Uterus (tissue), 4 donors: ENCODE results near the gene TEX51. TPM values are rescaled to one million over a fixed set of nuclear protein-coding genes. Genes with fewer than 3 reads are reported as not detected.

Experiments used
- DNase-seq, 2 donors: peaks; one replicate each; pipeline ENCODE4 v3.0.0-alpha.2; 2019 to 2020
- H3K27ac ChIP-seq, 2 donors: fragments of 200-600 bp; sonication (generic); 1 replicate in 1 of 2; 2 replicates in 1 of 2; pipeline ENCODE4 v1.5.1; 2016 to 2018
- H3K27me3 ChIP-seq, 2 donors: fragments of 200-600 bp; sonication (generic); one replicate each; pipeline ENCODE4 v1.5.1; 2018 to 2019; ENCODE audit warnings: control low read depth in 1 of 2
- H3K36me3 ChIP-seq, 2 donors: fragments of 200-600 bp; sonication (generic); one replicate each; pipeline ENCODE4 v1.5.1; 2019; ENCODE audit warnings: control low read depth in 1 of 2
- H3K4me1 ChIP-seq, 2 donors: fragments of 200-600 bp; sonication (generic); one replicate each; pipeline ENCODE4 v1.5.1; 2018 to 2019; ENCODE audit warnings: control low read depth in 1 of 2
- H3K4me3 ChIP-seq, 2 donors: fragments of 200-600 bp; sonication (generic); 1 replicate in 1 of 2; 2 replicates in 1 of 2; pipeline ENCODE4 v1.5.1; 2018 to 2019; ENCODE audit warnings: mild to moderate bottlenecking in 1 of 2
- H3K9me3 ChIP-seq, 2 donors: fragments of 200-600 bp; sonication (generic); one replicate each; pipeline ENCODE4 v1.5.1; 2019; ENCODE audit warnings: control low read depth in 1 of 2
- POLR2A ChIP-seq, 2 donors: fragments of 450-650 bp; IDR thresholded peaks; one replicate each; pipeline ENCODE4 v1.6.1; 2016; ENCODE audit warnings: antibody characterized with exemption in 2 of 2, mild to moderate bottlenecking in 1 of 2, moderate library complexity in 1 of 2
- intact Hi-C: fragments of 100-400 bp; cut with DNase I; formaldehyde crosslinking; loops from one replicate; pipeline ENCODE4 v1.15.1; 2023; ENCODE audit warnings: low total_unique reads
- total RNA-seq, 4 donors: library from RNA; depleted of rRNA in 3 of 4; stranded (reverse); fragments of >200 nt in 3 of 4; gene quantifications; one replicate each; pipeline versions ENCODE4 v1.1.0 to v1.2.4, GENCODE V29; 2014 to 2023
- TF ChIP-seq, protein P1 (sequence below), 4 experiments: fragments of 200-600 bp in 2 of 4; fragments of 450-650 bp in 2 of 4; sonication (generic) in 2 of 4; IDR thresholded peaks; one replicate each; pipeline ENCODE4 v1.5.1; 2016 to 2019; ENCODE audit warnings: antibody characterized with exemption in 4 of 4, mild to moderate bottlenecking in 2 of 4, moderate library complexity in 1 of 4
- donor health status: DM: yes; HTN: yes; CAD: no.

TEX51 gene
- total RNA-seq, 4 donors from 2014 or later: not detected

GRCh38 chr2:126877041-126877440 lies 21.6 kb upstream of the TEX51 start:
- Histone ChIP-seq H3K27me3 (no peaks in the 10 kb centered on the region), H3K4me1 (no peaks in the 10 kb centered on the region), H3K9me3 (no peaks in the 10 kb centered on the region), H3K4me3 (no peak overlapping the region), H3K27ac (no peak overlapping the region), H3K36me3 (no peaks in the 10 kb centered on the region)
- intact Hi-C loops: no loop called here
- DNase-seq: no peak
- TF ChIP-seq, protein P1, sequence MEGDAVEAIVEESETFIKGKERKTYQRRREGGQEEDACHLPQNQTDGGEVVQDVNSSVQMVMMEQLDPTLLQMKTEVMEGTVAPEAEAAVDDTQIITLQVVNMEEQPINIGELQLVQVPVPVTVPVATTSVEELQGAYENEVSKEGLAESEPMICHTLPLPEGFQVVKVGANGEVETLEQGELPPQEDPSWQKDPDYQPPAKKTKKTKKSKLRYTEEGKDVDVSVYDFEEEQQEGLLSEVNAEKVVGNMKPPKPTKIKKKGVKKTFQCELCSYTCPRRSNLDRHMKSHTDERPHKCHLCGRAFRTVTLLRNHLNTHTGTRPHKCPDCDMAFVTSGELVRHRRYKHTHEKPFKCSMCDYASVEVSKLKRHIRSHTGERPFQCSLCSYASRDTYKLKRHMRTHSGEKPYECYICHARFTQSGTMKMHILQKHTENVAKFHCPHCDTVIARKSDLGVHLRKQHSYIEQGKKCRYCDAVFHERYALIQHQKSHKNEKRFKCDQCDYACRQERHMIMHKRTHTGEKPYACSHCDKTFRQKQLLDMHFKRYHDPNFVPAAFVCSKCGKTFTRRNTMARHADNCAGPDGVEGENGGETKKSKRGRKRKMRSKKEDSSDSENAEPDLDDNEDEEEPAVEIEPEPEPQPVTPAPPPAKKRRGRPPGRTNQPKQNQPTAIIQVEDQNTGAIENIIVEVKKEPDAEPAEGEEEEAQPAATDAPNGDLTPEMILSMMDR (IDR thresholded peaks at IDR 0.05): no peak

DNA sequence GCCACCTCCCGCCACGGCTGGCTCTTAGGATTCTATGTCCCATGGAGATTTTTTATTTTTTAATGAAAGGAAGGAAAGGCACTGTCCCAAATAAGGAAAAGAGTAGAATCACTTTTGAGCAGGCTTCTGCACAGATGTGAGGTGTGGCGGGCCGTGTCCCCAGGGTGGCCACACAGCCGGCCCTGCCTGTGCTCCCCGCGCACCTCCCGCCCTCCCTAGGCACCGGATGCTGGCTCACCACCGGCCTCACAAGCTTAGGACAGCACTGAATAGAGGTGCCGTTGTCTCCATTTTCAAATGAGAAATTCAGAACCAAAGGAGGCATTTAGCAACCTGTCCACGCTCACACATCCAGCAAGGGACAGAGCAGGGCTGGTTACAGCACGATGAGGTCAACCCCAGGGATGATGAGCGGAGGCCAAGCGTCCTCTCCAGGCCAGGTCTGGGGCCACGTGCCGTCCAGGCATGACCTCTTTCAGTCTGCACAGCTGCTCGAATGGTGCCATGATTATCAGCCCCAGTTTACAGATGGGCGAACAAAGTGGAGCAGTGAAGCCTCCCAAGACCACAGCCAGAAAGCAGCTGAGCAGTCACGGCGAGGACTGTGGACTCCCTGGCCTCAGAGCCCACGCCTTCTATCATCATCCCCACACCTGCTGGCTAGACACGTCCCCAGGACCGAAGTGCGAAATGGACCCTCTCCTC lies 20.7 kb upstream of the TEX51 start:
- no peak for DNase-seq
- Histone ChIP-seq H3K36me3 (no peaks in the 10 kb centered on the region), H3K9me3 (no peaks in the 10 kb centered on the region)

DNA sequence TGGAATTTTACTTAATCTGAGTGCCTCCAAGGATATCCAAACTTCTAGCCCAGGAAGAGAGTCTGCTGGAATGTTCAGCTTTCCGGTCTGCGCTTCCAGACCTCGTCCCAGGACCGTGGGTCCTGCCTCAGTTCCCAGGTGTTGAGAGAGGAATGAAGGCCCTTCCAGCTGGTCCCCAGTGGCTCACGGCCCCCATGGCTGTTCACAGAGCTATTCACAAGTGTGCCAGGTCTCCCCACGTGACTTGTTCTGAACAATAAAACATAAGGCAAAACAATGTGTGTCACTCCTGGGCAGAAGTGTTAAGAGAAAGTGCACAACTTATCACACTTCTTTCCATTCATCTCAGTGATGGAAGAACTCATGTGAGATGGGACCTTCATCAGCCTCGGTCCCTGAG lies 20.1 kb upstream of the TEX51 start:
- H3K4me3 ChIP-seq: no peak overlapping the region
- DNase-seq: no peak

More for the DNA sequence above, 20.7 kb upstream of the TEX51 start:
- Histone ChIP-seq H3K27me3 (no peaks in the 10 kb centered on the region), H3K4me3 (no peak overlapping the region), H3K27ac (no peak overlapping the region), H3K4me1 (no peaks in the 10 kb centered on the region)
- TF ChIP-seq, protein P1 (IDR thresholded peaks at IDR 0.05): no peak
- TF ChIP-seq POLR2A (IDR thresholded peaks at IDR 0.05): no peak
- intact Hi-C loops: no loop called here

GRCh38 chr2:126879348-126880298 lies 19.1 kb upstream of the TEX51 start:
- Histone ChIP-seq H3K27ac (no peak overlapping the region), H3K4me1 (no peaks in the 10 kb centered on the region), H3K27me3 (no peaks in the 10 kb centered on the region), H3K9me3 (no peaks in the 10 kb centered on the region), H3K4me3 (no peak overlapping the region), H3K36me3 (no peaks in the 10 kb centered on the region)
- no peak for TF ChIP-seq POLR2A (IDR thresholded peaks at IDR 0.05)
- TF ChIP-seq, protein P1 (IDR thresholded peaks at IDR 0.05): no peak
- DNase-seq: no peak
- intact Hi-C loops: no loop called here

More for the DNA sequence above, 20.1 kb upstream of the TEX51 start:
- no peak overlapping the region for H3K27ac ChIP-seq
- intact Hi-C loops: no loop called here
- H3K4me1 ChIP-seq: no peaks in the 10 kb centered on the region
- no peaks in the 10 kb centered on the region for H3K27me3 ChIP-seq
- no peaks in the 10 kb centered on the region for H3K9me3 ChIP-seq
- no peaks in the 10 kb centered on the region for H3K36me3 ChIP-seq
- TF ChIP-seq, protein P1 (IDR thresholded peaks at IDR 0.05): no peak
- TF ChIP-seq POLR2A (IDR thresholded peaks at IDR 0.05): no peak

DNA sequence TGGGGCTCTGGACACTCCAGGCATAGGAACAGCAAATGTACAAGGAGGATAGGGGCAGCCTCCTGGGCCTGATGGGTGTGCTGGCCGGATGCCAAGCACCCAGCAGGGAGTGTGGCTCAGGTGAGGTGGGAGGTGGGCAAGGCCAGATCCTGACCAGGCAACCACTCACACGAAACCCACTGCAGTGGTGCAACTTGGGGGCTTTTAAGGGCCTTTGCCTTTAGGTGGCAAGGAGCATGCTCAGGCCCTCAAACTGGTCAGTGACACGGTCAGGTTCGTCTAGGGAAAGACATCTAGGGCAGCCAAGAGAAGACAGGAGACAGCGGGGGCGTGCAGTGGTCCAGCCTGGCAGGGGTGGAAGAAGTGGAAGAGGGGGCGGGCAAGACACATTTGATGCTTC lies 18.4 kb upstream of the TEX51 start:
- intact Hi-C loops: no loop called here
- Histone ChIP-seq H3K36me3 (no peaks in the 10 kb centered on the region), H3K9me3 (no peaks in the 10 kb centered on the region), H3K4me3 (no peak overlapping the region), H3K27me3 (no peaks in the 10 kb centered on the region), H3K4me1 (peaks cover 0 to under 1% of the 10 kb centered on the region in 2 donors), H3K27ac (no peak overlapping the region)
- DNase-seq: no peak
- TF ChIP-seq, protein P1 (IDR thresholded peaks at IDR 0.05): no peak
- no peak for TF ChIP-seq POLR2A (IDR thresholded peaks at IDR 0.05)
